ENCODE results near the gene CLIC4.

The CLIC4 gene

DNA sequence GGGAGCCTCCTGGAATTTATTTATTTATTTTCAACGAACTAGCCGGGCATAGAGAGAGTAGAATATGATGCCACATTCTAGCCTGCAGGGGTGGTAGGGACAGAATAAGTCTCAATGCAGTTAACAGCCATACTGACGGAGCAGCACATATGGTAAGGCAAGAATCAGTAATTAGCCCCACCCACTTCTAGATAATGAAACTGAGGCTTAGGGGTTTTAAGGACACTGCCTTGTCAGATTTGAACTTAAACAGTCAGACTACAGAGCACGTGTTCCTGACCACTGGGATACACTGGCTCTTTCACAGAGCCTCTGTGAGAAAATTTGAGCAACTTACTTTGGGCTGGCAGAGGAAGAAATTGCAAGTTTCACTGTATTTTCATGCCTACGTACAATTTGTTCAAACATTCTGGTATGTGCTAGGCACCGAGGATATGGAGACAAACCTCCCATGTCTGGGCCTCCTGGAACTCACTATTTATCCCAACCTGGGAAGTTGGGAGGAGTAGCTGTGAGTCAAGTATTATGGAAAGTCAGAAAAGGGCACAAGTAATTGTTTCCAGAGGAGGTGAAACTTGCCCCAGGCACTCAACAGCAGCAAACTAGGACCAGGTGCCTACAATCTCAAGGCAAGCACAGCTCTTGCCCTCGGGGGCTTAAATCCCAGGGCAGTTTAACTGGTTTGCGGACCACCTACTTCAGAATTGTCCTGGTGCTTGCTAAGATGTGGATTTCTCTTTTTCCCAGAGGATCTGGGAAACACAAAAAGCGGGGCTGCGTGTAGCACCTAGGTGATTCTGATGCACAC lies 1.6 kb upstream of the CLIC4 start:
- TF ChIP-seq, protein P1, sequence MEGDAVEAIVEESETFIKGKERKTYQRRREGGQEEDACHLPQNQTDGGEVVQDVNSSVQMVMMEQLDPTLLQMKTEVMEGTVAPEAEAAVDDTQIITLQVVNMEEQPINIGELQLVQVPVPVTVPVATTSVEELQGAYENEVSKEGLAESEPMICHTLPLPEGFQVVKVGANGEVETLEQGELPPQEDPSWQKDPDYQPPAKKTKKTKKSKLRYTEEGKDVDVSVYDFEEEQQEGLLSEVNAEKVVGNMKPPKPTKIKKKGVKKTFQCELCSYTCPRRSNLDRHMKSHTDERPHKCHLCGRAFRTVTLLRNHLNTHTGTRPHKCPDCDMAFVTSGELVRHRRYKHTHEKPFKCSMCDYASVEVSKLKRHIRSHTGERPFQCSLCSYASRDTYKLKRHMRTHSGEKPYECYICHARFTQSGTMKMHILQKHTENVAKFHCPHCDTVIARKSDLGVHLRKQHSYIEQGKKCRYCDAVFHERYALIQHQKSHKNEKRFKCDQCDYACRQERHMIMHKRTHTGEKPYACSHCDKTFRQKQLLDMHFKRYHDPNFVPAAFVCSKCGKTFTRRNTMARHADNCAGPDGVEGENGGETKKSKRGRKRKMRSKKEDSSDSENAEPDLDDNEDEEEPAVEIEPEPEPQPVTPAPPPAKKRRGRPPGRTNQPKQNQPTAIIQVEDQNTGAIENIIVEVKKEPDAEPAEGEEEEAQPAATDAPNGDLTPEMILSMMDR (IDR thresholded peaks at IDR 0.05; ENCODE audit: insufficient read depth, low read length, missing control alignments): no peak
- CTCF ChIA-PET: interaction anchor here (0.7 to 4.5 kb wide), 8 partner anchors 9 to 82 kb away, joined by 3 to 30 read pairs (median 4); no protein-coding TSS in a partner anchor
- H3K4me3 ChIP-seq (ENCODE audit: low read depth, low read length): peak overlapping the region; percentile 12
- POLR2A ChIA-PET: interaction anchor here (2.8 kb wide), 1 partner anchor 30 kb away, joined by 29 read pairs; no protein-coding TSS in a partner anchor
- DNase-seq (ENCODE audit: low read depth, low spot score): no peak

DNA sequence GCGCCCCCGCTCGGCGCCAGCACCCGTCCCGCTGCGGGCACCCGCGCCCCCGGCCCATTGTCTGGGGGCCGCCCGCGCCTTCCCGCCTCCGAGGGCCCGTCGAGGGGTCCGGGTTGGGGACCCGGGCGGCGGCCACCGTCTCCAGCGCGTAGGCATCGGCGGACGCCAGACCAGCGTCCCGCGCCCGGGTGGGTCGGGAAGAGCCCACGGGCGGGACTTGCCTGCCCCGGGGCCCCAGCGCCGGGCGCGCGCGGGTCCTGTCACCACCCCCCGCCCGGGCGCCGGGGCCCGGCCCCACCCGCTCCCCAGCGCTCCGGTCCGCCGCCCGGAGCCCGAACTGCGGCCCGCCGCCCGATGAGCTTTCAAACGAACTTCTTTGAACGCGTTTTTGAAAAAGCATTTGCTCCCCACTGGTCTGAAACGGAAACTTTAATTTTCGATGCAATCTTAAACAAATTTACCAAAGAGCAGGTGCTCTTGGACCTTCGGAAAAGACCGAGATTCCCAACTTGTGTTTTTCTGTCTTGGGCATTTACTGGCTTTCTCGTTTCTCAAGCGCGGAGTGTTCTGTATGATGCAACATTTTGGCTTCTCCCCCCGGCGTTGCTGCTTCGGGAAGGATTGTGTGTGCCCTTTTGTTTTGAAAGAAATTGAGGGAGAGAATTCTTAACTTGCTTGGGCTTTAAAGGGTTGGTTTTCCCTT lies 615 bp downstream of the CLIC4 start:
- no peak for DNase-seq (ENCODE audit: low read depth, low spot score)
- POLR2A ChIA-PET: interaction anchor here (0.7 to 2.8 kb wide), 19 partner anchors 9 to 85 kb away, joined by 3 to 29 read pairs (median 10); no protein-coding TSS in a partner anchor

DNA sequence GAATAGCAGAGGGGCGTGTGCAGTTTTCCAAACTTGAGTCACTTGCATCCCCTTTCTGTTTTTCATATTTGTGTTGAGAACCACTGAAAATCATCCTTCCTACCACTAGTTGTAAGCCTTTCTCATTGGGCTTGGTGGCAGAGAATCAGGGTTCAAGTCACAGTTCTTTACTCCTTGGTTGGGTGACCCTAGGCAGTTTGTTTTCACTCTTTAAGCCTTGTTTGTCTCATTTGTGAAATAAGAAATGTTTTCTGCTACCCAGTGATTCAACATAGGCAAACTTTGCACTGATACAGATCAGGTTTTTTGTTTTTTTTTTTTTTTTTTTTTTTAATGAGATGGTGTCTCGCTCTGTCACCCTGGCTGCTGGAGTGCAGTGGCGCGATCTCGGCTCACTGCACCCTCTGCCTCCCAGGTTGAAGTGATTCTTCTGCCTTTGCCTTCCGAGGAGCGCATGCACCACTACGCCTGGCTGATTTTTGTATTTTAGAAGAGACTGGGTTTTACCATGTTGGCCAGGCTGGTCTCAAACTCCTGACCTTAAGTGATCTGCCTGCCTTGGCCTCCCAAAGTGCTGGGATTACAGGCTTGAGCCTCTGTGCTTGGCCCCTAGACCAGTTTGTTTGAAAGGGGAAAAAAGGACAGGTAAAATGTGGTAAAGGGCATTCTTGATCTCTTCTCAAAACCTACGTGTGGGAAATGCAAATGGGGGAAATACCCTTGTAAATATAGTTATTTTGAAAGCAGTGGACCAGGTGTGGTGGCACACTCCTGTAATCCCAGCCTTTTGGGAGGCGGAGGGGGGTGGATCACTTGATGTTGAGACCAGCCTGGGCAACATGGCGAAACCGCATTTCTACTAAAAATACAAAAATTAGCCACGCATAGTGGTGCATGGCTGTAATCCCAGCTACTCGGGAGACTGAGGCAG lies 3.2 kb downstream of the CLIC4 start:
- peak overlapping the region; percentile 94 for H3K4me3 ChIP-seq (ENCODE audit: low read depth, low read length)
- ChIA-PET CTCF (interaction anchor here (1.0 to 4.5 kb wide), 3 partner anchors 59 to 87 kb away, joined by 4 to 30 read pairs (median 6); no protein-coding TSS in a partner anchor), POLR2A (interaction anchor here (0.6 to 1.5 kb wide), 6 partner anchors 10 to 65 kb away, joined by 3 to 4 read pairs (median 3); no protein-coding TSS in a partner anchor)
- DNase-seq (ENCODE audit: low read depth, low spot score): no peak
- TF ChIP-seq, protein P1 (IDR thresholded peaks at IDR 0.05; ENCODE audit: insufficient read depth, low read length, missing control alignments): no peak

More for the DNA sequence above, 615 bp downstream of the CLIC4 start:
- TF ChIP-seq, protein P1 (IDR thresholded peaks at IDR 0.05; ENCODE audit: insufficient read depth, low read length, missing control alignments): no peak
- H3K4me3 ChIP-seq (ENCODE audit: low read depth, low read length): peak overlapping the region; percentile 94
- CTCF ChIA-PET: interaction anchor here (0.7 to 4.5 kb wide), 12 partner anchors 13 to 85 kb away, joined by 3 to 30 read pairs (median 3); no protein-coding TSS in a partner anchor

DNA sequence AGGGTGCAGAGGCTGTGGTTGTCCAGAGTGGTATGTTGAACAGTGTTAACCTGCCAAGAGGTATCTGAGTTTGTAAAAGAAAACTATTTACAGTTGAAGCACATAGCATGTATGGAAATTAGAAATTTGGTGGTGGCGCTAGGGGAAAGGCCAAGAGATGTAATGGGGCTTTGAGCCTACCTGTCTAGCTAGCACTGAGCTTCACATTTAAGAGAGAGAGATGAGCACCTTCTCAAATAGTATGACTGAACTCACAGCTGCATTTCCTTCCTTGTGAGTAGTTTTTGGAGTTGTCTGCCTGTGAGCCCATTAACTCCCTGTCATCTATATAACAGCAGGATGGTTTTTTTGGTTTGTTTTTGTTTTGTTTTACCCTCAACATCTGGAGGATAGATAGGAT lies 4.0 kb downstream of the CLIC4 start:
- DNase-seq (ENCODE audit: low read depth, low spot score): no peak
- CTCF ChIA-PET: interaction anchor here (1.1 to 1.7 kb wide), 2 partner anchors 60 to 81 kb away, joined by 3 to 4 read pairs; no protein-coding TSS in a partner anchor
- TF ChIP-seq, protein P1 (IDR thresholded peaks at IDR 0.05; ENCODE audit: insufficient read depth, low read length, missing control alignments): no peak
- POLR2A ChIA-PET: interaction anchor here (0.6 to 1.1 kb wide), 4 partner anchors 9 to 63 kb away, joined by 3 to 4 read pairs (median 3); no protein-coding TSS in a partner anchor
- H3K4me3 ChIP-seq (ENCODE audit: low read depth, low read length): no peak overlapping the region

DNA sequence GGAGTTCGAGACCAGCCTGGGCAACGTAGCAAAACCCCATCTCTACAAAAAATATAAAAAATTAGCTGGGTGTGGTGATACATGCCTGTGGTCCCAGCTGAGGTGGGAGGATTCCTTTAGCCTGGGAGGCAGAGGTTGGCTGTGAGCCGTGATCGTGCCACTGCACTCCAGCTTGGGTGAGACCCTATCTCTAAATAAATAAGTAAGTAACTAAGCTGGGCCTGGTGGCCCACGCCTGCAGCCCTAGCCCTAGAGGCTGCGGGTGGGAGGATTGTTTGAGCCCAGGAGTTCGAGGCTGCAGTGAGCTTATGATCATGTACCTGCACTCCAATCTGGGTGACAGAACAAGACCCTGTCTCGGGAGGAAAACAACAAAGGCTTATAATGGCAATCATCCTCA lies 4.6 kb downstream of the CLIC4 start:
- no peak for DNase-seq (ENCODE audit: low read depth, low spot score)
- TF ChIP-seq, protein P1 (IDR thresholded peaks at IDR 0.05; ENCODE audit: insufficient read depth, low read length, missing control alignments): no peak
- H3K4me3 ChIP-seq (ENCODE audit: low read depth, low read length): no peak overlapping the region
- ChIA-PET POLR2A (interaction anchor here (0.7 to 1.1 kb wide), 3 partner anchors 8 to 62 kb away, joined by 3 to 4 read pairs (median 3); no protein-coding TSS in a partner anchor), CTCF (interaction anchor here (1.1 to 1.7 kb wide), 2 partner anchors 61 to 81 kb away, joined by 3 to 4 read pairs; no protein-coding TSS in a partner anchor)
